GM19463 (cell line): ENCODE measurements around the gene ATXN7L2.

Experiments used
- ATAC-seq: cut with Tn5 transposase; IDR thresholded peaks from one replicate; pipeline ENCODE4 v1.9.1; 2021; ENCODE audit warnings: mild to moderate bottlenecking, moderate library complexity; ENCODE audit not compliant: unreplicated experiment

ATXN7L2 gene

DNA sequence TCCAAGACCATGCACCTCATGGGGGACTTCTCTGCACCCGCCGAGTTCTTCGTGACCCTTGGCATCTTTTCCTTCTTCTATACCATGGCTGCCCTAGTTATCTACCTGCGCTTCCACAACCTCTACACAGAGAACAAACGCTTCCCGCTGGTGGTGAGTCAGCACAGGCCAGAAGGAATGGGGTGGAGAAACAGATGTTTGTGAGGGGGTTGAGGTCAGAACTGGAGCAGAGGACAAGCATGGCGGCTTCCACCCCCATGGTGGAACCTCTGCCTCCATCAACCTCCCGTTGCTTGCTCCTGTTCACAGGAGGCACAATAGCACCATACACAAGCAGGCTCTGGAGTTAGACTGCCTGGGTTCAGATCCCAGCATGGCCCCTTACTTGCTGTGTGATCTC is 6.9 kb upstream of the ATXN7L2 start:
- ATAC-seq, result no peak

DNA sequence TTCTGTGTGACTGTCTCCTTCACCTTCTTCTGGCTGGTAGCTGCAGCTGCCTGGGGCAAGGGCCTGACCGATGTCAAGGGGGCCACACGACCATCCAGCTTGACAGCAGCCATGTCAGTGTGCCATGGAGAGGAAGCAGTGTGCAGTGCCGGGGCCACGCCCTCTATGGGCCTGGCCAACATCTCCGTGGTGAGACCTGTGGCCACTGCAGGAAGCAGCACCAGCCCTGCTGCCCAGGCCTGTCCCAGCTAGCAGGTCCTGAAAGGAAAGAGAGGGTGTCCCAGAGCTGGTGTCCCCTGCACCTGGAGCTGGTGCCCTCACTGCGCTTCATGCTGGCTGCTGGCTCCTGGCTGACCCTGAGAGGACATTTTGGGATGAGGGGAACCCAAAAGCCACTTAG is 5.9 kb upstream of the ATXN7L2 start:
- ATAC-seq, result no peak

DNA sequence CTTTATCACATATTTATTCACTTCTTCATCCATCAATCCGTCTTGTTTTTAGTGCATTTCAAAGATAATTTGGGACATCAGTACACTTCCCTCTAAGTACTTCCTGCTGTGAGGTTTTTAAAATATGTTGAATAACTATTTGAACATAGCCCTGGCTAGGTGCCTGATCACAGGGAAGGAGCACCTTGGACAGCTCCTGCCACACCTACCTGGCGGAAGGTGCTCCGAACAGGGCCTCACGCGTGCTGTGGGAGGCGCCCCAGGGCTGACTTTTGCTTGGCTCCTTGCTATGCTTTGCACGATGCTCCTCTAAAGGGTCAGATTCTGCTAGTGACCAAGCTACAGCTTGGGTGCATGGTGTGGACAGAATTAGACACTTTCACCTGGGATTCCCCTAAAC is 4.9 kb upstream of the ATXN7L2 start:
- ATAC-seq, result no peak

DNA sequence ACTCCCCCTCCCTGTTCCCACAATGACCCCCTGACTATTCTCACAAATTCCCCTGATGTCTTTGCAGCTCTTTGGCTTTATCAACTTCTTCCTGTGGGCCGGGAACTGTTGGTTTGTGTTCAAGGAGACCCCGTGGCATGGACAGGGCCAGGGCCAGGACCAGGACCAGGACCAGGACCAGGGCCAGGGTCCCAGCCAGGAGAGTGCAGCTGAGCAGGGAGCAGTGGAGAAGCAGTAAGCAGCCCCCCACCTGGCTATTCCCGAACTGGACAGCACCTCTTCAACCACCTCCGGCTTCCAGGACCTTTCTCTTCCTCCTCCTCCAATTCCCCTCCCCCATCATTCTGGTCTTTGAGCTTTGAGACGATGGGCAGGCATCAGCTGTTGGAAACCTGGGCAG is 4.4 kb upstream of the ATXN7L2 start:
- ATAC-seq, result no peak

DNA sequence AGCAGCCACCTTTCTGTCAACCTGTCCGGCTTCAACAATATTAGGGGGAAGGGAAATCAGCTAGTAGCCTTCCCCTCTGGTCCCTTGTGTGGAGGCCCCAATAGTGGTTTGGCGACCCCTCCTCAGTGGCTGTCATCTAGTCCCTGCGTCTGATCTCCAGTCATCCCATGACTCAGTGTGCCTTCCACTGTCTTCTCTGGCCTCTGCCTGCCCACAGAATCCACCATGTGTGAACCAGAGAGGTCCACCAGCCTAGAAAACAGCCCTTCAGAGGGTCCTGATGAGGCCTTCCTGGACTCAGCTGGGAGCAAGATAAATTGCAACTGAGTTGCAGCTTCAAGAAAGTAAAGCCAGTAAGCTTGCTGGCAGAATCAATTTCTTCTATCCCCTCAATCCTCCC is 3.8 kb upstream of the ATXN7L2 start:
- no peak for ATAC-seq

DNA sequence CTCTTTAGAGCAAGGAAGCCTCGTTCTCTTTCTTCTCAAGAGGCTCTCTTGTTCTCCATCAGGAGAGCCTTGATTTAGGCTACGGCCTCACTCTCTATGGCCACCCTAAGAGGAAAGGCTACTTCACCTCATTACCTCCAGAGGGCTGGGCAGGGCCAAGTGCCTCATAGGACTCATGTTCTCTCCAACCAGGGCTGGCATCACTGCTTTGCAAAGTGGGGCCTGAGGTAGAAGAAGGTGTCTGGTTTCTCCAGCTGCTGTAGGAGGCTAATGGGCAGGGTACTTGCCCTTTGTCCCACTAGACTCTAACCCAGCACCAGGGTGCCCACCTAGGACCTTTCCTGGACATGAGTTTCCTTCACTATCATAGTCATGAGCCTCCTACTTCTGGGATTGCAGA is 2.1 kb upstream of the ATXN7L2 start:
- ATAC-seq, result no peak

DNA sequence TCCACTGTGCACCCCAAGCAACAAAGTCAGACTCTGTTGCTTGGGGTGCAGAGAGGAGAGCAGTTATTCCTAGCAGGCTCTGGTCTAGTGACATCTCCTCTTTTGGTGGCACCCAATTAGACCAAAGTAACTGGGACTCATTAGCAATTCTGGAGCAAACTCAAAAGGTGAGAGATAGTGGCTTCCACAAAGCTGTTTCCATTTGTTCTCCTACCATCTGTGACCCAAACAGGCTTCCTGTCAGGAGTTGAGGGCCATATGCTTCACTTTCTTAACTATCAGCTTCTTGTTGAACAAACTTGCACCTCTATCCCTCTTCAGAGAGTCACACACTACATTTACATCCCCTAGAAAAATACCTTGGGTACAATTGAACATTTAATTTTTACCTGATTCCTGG is 1.5 kb upstream of the ATXN7L2 start:
- no peak for ATAC-seq

DNA sequence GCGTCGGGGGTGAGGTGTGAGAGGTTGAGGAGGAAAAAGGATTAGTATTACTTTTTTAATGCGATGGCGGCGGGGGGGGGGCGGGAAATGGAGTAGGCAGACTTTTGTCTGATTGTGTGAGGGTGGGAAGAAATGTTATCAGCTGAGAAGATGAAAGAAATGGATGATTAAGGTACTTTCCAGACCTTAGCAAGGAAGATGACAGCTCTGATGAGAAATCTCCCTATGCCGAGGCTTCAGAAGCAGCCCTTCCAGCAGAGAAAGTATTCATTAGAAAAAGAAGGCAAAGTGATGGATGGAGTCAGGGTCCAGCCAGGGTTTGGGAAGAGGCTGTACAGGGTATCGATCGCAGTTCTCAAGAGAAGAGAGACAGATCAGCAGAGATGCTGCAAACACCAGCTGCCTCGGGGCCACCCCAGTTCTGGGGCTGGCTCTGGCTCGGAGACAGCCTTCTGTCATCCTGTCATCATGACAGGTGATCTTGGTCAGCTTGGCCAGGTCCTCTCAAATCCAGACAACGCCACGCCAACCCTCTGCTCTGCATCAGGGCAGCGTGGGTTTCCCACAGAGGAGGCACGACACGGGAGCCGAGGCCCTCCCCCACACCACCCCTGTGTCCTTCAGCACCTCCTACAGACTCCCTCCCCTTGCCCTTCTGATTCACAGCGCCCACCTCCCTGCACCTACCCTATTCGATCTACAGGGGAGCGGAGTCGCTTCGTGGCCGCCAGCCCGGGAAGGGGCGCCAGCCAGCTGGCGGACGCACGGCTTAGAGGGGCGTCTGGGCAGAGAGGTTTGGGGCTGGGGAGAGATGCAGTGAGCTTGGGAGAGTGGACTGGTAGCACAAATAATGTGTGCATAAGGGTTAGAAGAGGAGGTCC is 674 bp upstream of the ATXN7L2 start:
- peak; percentile 21 for ATAC-seq

DNA sequence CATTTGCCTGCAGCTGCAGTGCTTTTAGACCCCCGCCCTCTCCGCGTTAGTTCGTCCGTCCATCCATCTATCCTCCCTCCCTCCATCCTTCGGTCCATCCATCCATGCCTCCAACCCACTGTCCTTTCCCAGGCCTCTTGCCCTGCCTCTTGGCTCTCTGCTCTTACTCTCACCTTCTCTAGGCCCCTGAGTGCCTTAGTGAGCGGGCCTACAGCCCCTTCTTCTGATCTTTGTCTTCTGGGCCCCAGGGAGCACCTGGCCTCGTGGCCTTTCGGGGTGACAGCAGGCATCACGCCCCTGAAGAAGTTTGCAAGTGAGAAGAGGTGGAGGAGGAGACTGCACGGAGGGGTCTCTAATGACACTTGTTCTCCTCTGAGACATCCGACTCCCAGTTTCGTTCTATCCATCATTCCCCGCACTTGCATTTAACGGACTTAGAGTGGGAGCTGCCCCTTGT is 842 bp downstream of the ATXN7L2 start:
- no peak for ATAC-seq

DNA sequence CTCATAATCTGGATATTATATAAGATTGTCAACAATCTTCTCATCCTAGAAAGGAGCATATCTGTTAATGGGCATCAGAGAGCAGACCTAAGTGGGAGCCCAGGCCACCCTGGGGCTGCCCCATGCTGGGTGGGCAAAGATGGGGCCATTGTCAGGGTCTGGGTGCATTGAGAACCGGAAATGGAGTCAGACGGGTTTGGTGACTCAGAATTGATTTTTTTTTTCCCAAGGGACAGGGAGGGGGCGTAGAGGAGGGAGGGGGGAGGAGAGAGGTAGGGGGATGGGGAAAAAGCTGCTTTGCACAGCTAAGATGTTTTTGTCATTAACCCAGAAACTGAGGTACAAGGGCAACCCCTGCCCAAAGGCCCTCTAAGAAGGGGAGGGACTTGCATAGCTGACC is 1.3 kb downstream of the ATXN7L2 start:
- ATAC-seq, result no peak

DNA sequence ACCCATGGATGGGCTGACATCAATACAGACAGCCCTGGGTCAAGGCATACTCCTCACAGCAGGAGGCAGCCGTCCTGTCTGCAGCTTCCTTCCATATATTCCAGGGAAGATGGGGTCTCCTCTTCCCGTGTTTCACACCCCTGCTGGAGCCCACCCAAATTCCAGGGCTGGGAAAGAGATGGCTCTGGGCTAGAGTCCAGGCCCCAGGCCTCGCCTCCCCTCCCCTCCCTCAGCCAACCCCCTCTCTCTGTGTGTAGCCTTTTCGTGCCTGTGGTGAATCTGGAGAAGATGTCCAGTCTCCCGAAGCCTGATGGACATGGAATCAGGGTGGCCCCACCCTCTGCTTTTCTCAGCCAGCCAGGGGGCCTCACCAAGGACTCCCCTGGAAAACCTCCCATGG is 3.6 kb downstream of the ATXN7L2 start:
- ATAC-seq, result no peak

DNA sequence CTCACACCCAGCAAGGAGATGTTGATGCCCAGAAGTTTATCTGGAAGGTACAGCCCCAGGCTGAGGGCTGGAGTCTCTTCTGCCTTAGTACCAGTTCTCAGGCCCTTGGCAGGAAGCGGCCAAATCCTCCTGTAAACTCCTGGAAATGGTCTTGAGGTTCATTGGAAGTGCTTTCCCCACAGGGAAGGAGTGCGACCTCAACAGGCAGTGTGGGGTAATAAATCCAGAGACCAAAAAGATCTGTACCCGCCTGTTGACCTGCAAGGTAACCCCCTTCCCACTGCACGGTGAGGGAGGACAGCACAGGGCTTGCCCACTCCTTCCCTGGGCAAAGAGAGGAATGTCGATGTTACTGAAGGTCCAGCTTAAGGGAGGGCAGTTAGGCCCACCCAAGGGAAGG is 4.5 kb downstream of the ATXN7L2 start:
- ATAC-seq, result no peak

DNA sequence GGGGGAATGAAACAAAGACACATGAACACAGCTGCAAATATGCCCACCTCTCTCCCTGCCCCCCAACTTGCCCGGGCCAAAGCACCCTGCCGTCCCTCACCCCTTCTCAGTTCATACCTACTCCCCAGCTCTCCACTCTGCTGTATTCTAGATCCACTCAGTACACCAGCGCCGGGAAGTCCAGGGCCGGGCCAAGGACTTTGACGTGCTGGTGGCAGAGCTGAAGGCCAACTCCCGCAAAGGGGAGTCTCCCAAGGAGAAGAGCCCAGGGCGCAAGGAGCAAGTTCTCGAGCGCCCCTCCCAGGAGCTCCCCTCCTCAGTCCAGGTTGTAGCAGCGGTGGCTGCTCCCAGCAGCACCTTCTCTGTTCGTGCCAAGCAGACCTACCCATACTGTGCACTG is 5.0 kb downstream of the ATXN7L2 start:
- no peak for ATAC-seq

DNA sequence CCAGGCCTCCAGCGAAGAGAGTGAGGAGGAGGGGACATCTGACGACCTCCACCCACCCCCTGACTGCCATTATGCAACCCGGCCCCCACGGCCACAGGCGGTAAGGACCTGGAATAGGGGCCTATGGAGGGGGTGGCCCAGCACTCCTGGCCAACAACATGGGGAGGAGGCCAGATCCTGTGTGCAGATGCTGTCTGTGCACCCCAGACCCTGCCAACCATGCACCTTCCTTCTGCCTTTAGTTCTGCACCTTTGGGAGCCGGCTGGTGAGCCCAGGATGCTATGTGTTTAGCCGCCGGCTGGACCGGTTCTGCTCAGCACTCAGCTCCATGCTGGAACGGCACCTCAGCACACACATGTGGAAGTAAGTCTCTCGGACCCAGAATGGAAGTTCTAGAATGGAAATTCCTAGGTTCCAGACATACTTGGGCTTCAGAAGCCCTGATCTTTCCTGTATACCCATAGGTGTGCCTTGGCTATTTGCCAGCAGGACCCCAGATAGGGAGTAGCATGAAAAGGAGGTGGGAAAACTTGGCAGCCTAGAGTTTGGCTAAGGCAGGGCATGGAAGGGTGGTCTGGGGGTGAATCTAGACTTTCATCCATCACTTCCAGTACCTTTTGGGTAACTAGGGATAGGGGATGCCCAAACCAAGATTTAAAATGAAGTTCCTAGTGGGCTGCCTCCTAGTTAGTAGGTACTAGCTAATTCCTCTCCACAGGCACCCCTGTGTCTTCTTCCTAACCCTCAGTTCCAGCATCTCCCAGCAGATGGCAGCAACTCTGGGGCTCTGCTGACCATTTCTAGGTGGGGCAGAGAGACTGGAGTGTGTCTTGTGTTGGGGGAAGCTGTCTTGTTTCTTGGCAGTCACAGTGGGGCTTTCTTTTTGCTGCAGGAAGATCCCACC is 6.6 kb downstream of the ATXN7L2 start:
- peak; percentile 31 for ATAC-seq

DNA sequence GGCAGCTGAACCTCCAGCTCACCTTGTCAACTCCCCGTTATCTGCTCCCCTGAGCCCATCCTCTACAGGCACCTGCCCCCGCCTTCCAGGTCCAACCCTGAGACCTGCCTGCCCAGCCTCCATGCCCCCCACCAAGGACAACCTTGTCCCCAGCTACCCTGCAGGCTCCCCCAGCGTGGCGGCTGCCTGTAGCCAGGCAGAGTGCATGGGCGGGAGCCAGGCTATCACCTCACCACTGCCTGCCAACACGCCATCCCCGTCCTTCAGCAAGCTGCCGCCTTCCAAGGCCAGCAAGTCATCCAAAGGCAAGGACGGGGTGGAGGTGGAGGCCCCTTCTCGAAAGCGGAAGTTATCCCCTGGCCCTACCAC is 7.2 kb downstream of the ATXN7L2 start:
- no peak for ATAC-seq

DNA sequence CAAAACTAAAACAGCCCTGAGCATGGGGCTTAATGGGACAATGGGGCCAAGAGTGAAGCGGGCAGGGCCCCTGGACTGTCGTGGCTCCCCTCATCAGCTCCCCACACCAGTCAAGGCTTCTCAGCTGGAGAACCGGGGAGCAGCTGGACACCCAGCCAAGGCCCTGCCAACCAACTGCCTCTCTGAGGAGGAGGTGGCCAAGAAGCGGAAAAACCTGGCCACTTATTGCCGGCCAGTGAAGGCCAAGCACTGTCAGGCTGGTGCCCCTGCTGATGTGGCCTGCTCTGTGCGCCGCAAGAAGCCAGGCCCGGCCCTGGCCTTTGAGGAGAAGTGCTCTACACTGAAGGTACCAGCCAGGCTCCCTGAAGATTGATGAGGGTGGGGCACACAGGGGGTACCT is 7.7 kb downstream of the ATXN7L2 start:
- no peak for ATAC-seq

DNA sequence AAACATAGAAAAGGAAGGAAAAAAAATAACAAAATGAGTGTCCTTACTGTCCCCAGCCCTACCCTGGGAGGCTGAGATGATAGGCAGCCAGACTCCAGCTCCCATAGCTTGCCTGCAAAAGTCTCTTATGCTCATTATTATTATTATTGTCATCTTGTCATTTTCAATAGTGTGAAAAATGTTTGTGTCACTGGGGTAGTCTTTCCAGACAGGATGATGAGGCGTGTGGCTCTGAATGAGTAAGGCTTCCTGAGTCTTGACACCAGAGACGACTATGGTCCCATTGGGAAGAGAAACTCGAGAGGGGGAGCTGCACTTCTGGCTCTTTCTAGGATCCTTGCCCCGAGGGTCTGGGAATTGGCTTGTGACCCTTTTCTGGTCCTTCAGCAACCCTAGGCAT is 9.1 kb downstream of the ATXN7L2 start:
- no peak for ATAC-seq

DNA sequence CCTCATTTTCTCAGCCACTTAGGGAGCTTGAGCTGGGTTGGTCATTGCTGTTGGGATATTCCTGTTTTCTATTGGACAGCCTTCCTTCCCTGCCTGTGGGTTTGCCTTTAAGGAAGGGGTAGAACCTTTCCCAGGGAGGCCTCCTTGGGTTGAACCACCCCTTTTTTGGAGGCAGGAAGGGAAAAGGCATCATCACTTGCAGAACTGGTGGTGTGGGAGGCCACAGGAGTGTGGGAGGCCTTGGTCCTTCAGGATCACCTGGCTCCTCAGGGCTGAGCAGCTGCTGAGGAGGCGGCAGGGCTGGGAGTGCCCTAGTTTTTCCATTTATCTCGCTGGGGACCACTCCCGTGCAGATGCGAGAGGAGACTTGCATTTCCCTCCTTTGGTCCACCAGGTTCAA is 9.5 kb downstream of the ATXN7L2 start:
- ATAC-seq, result no peak

DNA sequence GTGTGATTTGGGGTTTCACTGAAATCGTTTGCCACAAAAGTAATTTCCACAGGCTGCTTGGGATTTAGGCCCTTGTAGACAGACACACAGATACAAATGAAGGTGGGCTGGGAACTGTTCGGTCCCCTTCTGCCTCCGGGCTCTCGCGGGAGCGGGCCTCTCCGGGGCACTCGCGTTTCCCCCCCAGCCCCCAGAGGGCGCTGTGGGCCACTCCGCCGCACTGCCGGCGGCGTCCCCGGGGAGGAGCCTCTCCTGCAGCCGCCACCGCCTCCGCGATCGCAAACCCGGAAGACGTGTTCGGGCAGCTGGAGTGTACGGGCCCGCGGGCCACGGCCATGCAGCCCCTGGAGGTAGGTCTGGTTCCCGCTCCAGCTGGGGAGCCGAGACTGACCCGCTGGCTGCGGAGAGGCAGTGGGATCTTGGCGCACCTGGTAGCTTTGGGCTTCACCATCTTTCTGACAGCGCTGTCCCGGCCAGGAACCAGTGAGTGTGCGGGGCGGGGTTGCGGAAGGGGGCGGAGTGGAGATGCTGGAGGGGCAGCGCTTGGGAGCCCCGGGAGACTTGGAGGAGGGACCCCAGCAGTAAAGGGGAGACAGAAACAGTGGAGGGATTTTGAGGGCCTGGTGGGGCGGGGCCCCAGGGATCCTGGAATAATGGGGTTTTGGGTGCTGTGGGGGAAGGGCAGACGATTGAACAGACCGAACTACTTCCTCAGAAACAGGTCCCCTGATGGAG is 10.3 kb downstream of the ATXN7L2 start, which contains the start of gene CYB561D1:
CYB561D1 (plus strand) TSS at position 290 of the 735 bp plus-strand sequence; CDS start at position 336, 46 bp downstream.
- peak; percentile 89 for ATAC-seq

DNA sequence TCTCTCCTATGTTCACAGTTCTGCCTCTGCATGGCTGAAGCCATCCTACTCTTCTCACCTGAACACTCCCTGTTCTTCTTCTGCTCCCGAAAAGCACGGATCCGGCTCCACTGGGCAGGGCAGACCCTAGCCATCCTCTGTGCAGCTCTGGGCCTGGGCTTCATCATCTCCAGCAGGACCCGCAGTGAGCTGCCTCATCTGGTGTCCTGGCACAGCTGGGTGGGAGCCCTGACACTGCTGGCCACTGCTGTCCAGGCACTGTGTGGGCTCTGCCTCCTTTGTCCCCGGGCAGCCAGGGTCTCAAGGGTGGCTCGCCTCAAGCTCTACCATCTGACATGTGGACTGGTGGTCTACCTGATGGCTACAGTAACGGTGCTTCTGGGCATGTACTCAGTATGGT is 12.0 kb downstream of the ATXN7L2 start:
- ATAC-seq, result no peak
